ENCODE measurements around the gene MAP3K7CL. TPM values are rescaled to one million over a fixed set of nuclear protein-coding genes. Genes with fewer than 3 reads are reported as not detected.

The MAP3K7CL gene
- polyA plus RNA-seq, 2 donors = 2.1 to 4.0 TPM

GRCh38 chr21:29185633-29186032 is 55.2 kb downstream of the MAP3K7CL start:
- Histone ChIP-seq H3K27ac (ENCODE audit: low read depth in 2 of 2, low read length in 1 of 2) (no peak overlapping the region), H3K36me3 (ENCODE audit: control insufficient read depth in 2 of 2, insufficient read depth in 2 of 2, low read length in 1 of 2) (no peaks in the 10 kb centered on the region), H3K9me3 (ENCODE audit: control insufficient read depth in 2 of 2, insufficient read depth in 1 of 2, low read depth in 1 of 2, low read length in 1 of 2) (peaks cover 0 to 3% of the 10 kb centered on the region in 2 donors), H3K4me3 (ENCODE audit: low read depth in 1 of 2, low read length in 2 of 2) (no peak overlapping the region), H3K27me3 (ENCODE audit: control insufficient read depth in 1 of 2, insufficient read depth in 2 of 2, low read length in 2 of 2) (no peaks in the 10 kb centered on the region), H3K4me1 (ENCODE audit: control insufficient read depth in 2 of 2, insufficient read depth in 2 of 2, low read length in 1 of 2) (peaks cover 2 to 7% of the 10 kb centered on the region in 2 donors)
- 97 to 98% methylated on average over 4 of the region's 4 CpGs for WGBS, 2 donors

- Histone ChIP-seq H3K27ac (ENCODE audit: low read depth in 2 of 2, low read length in 1 of 2) (no peak overlapping the region), H3K36me3 (ENCODE audit: control insufficient read depth in 2 of 2, insufficient read depth in 2 of 2, low read length in 1 of 2) (no peaks in the 10 kb centered on the region), H3K4me1 (ENCODE audit: control insufficient read depth in 2 of 2, insufficient read depth in 2 of 2, low read length in 1 of 2) (peaks cover 2 to 7% of the 10 kb centered on the region in 2 donors), H3K9me3 (ENCODE audit: control insufficient read depth in 2 of 2, insufficient read depth in 1 of 2, low read depth in 1 of 2, low read length in 1 of 2) (peaks cover 0 to 3% of the 10 kb centered on the region in 2 donors), H3K4me3 (ENCODE audit: low read depth in 1 of 2, low read length in 2 of 2) (no peak overlapping the region), H3K27me3 (ENCODE audit: control insufficient read depth in 1 of 2, insufficient read depth in 2 of 2, low read length in 2 of 2) (no peaks in the 10 kb centered on the region)
These were observed 55.8 kb downstream of the MAP3K7CL start for GRCh38 chr21:29186246-29186645.

DNA sequence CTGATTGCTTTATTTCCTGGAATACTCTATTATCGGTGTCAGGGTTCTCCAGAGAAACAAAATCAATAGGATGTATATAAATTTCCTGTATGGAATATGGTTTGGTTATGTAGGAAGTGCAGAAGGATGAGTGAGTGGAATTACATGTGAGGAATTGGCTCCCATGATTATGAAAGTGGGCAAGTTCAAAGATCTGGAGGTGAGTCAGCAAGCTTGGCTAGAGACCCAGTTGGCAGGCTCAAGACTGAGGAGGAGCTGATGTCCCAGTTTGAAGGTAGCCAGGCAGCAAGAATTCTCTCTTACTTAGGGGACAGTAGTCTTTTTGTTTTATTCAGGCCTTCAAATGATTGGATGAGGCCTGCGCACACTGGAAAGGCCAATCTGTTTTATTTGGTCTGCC is 57.5 kb downstream of the MAP3K7CL start:
- Histone ChIP-seq H3K27ac (ENCODE audit: low read depth in 2 of 2, low read length in 1 of 2) (no peak overlapping the region), H3K27me3 (ENCODE audit: control insufficient read depth in 1 of 2, insufficient read depth in 2 of 2, low read length in 2 of 2) (no peaks in the 10 kb centered on the region), H3K4me1 (ENCODE audit: control insufficient read depth in 2 of 2, insufficient read depth in 2 of 2, low read length in 1 of 2) (peaks cover 2 to 7% of the 10 kb centered on the region in 2 donors), H3K36me3 (ENCODE audit: control insufficient read depth in 2 of 2, insufficient read depth in 2 of 2, low read length in 1 of 2) (no peaks in the 10 kb centered on the region), H3K4me3 (ENCODE audit: low read depth in 1 of 2, low read length in 2 of 2) (no peak overlapping the region), H3K9me3 (ENCODE audit: control insufficient read depth in 2 of 2, insufficient read depth in 1 of 2, low read depth in 1 of 2, low read length in 1 of 2) (peaks cover 0 to 3% of the 10 kb centered on the region in 2 donors)
- WGBS, 2 donors = 56 to 65% methylated on average over 2 of the region's 2 CpGs

DNA sequence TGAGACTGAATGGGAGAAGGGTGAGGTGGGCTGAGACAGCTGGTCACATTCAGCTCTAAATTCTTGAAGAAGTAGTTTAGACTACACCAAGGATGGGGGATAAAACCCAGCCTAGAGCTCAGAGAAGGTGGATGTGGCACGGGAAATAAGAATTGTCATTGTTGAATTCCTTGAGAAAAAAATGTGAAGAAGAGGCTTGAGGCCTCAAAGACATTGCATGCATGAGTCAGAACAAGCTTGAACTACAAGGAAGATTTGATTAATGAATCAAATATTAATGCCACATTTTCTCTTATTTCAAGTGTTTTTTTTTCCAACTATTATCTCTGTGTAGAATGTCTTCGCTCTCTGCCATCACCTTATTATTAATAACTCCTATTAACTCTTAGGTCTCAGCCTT is 58.9 kb downstream of the MAP3K7CL start:
- Histone ChIP-seq H3K27me3 (ENCODE audit: control insufficient read depth in 1 of 2, insufficient read depth in 2 of 2, low read length in 2 of 2) (no peaks in the 10 kb centered on the region), H3K36me3 (ENCODE audit: control insufficient read depth in 2 of 2, insufficient read depth in 2 of 2, low read length in 1 of 2) (no peaks in the 10 kb centered on the region), H3K27ac (ENCODE audit: low read depth in 2 of 2, low read length in 1 of 2) (peak overlapping the region in 1 of 2 donors; percentile 59), H3K9me3 (ENCODE audit: control insufficient read depth in 2 of 2, insufficient read depth in 1 of 2, low read depth in 1 of 2, low read length in 1 of 2) (no peaks in the 10 kb centered on the region), H3K4me1 (ENCODE audit: control insufficient read depth in 2 of 2, insufficient read depth in 2 of 2, low read length in 1 of 2) (peaks cover 0 to 2% of the 10 kb centered on the region in 2 donors), H3K4me3 (ENCODE audit: low read depth in 1 of 2, low read length in 2 of 2) (no peak overlapping the region)
- WGBS, 2 donors = 75 to 76% methylated on average over 2 of the region's 2 CpGs

- Histone ChIP-seq H3K27me3 (ENCODE audit: control insufficient read depth in 1 of 2, insufficient read depth in 2 of 2, low read length in 2 of 2) (no peaks in the 10 kb centered on the region), H3K4me1 (ENCODE audit: control insufficient read depth in 2 of 2, insufficient read depth in 2 of 2, low read length in 1 of 2) (peaks cover 0 to 2% of the 10 kb centered on the region in 2 donors), H3K36me3 (ENCODE audit: control insufficient read depth in 2 of 2, insufficient read depth in 2 of 2, low read length in 1 of 2) (no peaks in the 10 kb centered on the region), H3K4me3 (ENCODE audit: low read depth in 1 of 2, low read length in 2 of 2) (no peak overlapping the region), H3K9me3 (ENCODE audit: control insufficient read depth in 2 of 2, insufficient read depth in 1 of 2, low read depth in 1 of 2, low read length in 1 of 2) (no peaks in the 10 kb centered on the region), H3K27ac (ENCODE audit: low read depth in 2 of 2, low read length in 1 of 2) (peak overlapping the region; percentile 25 to 41)
- WGBS, 2 donors = 60 to 70% methylated on average over 2 of the region's 2 CpGs
These were observed 60.5 kb downstream of the MAP3K7CL start for GRCh38 chr21:29190923-29191331.

DNA sequence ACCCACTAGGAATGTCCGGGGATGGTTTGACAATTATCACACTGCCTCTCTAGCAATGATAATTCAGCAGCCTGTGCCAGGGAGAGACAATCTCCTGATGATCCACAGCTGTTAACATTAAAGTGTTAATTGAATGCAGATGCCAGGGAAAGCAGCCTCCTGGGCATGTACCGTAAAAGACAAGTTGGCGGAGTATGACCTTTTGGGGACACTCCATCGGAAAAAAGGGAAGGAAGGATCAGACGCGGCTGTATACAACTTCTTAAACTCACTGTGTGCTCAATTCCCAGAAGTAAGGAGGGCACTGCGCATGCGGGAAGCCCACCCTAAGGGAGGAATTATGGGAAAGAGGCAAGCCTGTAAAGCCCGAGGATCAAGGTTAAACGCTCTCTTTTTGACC is 62.6 kb downstream of the MAP3K7CL start:
- Histone ChIP-seq H3K4me1 (ENCODE audit: control insufficient read depth in 2 of 2, insufficient read depth in 2 of 2, low read length in 1 of 2) (peaks cover 0 to under 1% of the 10 kb centered on the region in 2 donors), H3K9me3 (ENCODE audit: control insufficient read depth in 2 of 2, insufficient read depth in 1 of 2, low read depth in 1 of 2, low read length in 1 of 2) (no peaks in the 10 kb centered on the region), H3K27me3 (ENCODE audit: control insufficient read depth in 1 of 2, insufficient read depth in 2 of 2, low read length in 2 of 2) (no peaks in the 10 kb centered on the region), H3K36me3 (ENCODE audit: control insufficient read depth in 2 of 2, insufficient read depth in 2 of 2, low read length in 1 of 2) (no peaks in the 10 kb centered on the region), H3K4me3 (ENCODE audit: low read depth in 1 of 2, low read length in 2 of 2) (no peak overlapping the region), H3K27ac (ENCODE audit: low read depth in 2 of 2, low read length in 1 of 2) (no peak overlapping the region)
- 62 to 69% methylated on average over 10 of the region's 10 CpGs for WGBS, 2 donors

DNA sequence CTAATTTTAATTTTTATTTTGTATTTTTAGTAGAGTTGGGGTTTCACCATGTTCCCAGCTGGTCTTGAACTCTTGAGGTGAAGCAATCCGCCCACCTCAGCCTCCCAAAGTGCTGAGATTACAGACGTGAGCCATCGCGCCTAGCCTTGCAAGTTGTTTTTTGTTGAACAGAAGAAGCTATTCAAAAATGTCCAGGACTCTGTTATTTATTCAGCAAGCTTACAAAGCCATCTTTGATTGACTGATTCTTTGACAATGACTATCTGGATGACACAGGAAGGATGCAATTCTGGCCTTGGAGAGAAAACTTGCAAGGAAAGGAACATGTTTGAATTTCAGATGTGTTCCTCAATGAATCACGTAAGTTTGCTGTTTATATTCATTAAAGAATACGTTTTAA is 63.5 kb downstream of the MAP3K7CL start:
- Histone ChIP-seq H3K36me3 (ENCODE audit: control insufficient read depth in 2 of 2, insufficient read depth in 2 of 2, low read length in 1 of 2) (no peaks in the 10 kb centered on the region), H3K9me3 (ENCODE audit: control insufficient read depth in 2 of 2, insufficient read depth in 1 of 2, low read depth in 1 of 2, low read length in 1 of 2) (no peaks in the 10 kb centered on the region), H3K27me3 (ENCODE audit: control insufficient read depth in 1 of 2, insufficient read depth in 2 of 2, low read length in 2 of 2) (no peaks in the 10 kb centered on the region), H3K4me1 (ENCODE audit: control insufficient read depth in 2 of 2, insufficient read depth in 2 of 2, low read length in 1 of 2) (no peaks in the 10 kb centered on the region), H3K4me3 (ENCODE audit: low read depth in 1 of 2, low read length in 2 of 2) (no peak overlapping the region), H3K27ac (ENCODE audit: low read depth in 2 of 2, low read length in 1 of 2) (no peak overlapping the region)
- 76 to 83% methylated on average over 6 of the region's 6 CpGs for WGBS, 2 donors

- Histone ChIP-seq H3K4me3 (ENCODE audit: low read depth in 1 of 2, low read length in 2 of 2) (no peak overlapping the region), H3K4me1 (ENCODE audit: control insufficient read depth in 2 of 2, insufficient read depth in 2 of 2, low read length in 1 of 2) (no peaks in the 10 kb centered on the region), H3K9me3 (ENCODE audit: control insufficient read depth in 2 of 2, insufficient read depth in 1 of 2, low read depth in 1 of 2, low read length in 1 of 2) (no peaks in the 10 kb centered on the region), H3K27me3 (ENCODE audit: control insufficient read depth in 1 of 2, insufficient read depth in 2 of 2, low read length in 2 of 2) (no peaks in the 10 kb centered on the region), H3K27ac (ENCODE audit: low read depth in 2 of 2, low read length in 1 of 2) (no peak overlapping the region), H3K36me3 (ENCODE audit: control insufficient read depth in 2 of 2, insufficient read depth in 2 of 2, low read length in 1 of 2) (no peaks in the 10 kb centered on the region)
- 72 to 93% methylated on average over 3 of the region's 3 CpGs for WGBS, 2 donors
These were observed 63.9 kb downstream of the MAP3K7CL start for GRCh38 chr21:29194342-29194741.

DNA sequence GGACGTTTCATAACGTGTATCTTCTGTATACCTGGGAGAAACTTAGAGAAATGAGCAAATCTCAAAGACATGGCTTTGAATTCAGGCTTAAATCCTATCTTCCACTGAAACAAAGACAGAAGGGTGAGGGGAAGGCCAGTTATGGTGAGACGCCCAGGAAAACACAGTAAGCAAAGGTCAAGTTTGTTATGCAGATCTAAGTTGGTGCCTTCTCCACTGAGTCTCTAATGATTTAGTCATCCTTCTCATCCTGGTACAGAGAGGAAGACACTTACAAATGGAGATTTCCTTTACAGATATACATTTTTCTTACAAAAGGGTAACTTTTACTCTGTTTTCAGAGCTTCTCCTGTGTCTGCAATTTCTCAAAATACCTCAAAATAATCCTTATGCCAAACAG is 64.4 kb downstream of the MAP3K7CL start:
- Histone ChIP-seq H3K27ac (ENCODE audit: low read depth in 2 of 2, low read length in 1 of 2) (no peak overlapping the region), H3K4me3 (ENCODE audit: low read depth in 1 of 2, low read length in 2 of 2) (no peak overlapping the region), H3K27me3 (ENCODE audit: control insufficient read depth in 1 of 2, insufficient read depth in 2 of 2, low read length in 2 of 2) (no peaks in the 10 kb centered on the region), H3K4me1 (ENCODE audit: control insufficient read depth in 2 of 2, insufficient read depth in 2 of 2, low read length in 1 of 2) (no peaks in the 10 kb centered on the region), H3K36me3 (ENCODE audit: control insufficient read depth in 2 of 2, insufficient read depth in 2 of 2, low read length in 1 of 2) (no peaks in the 10 kb centered on the region), H3K9me3 (ENCODE audit: control insufficient read depth in 2 of 2, insufficient read depth in 1 of 2, low read depth in 1 of 2, low read length in 1 of 2) (no peaks in the 10 kb centered on the region)
- 68 to 79% methylated on average over 3 of the region's 3 CpGs for WGBS, 2 donors

DNA sequence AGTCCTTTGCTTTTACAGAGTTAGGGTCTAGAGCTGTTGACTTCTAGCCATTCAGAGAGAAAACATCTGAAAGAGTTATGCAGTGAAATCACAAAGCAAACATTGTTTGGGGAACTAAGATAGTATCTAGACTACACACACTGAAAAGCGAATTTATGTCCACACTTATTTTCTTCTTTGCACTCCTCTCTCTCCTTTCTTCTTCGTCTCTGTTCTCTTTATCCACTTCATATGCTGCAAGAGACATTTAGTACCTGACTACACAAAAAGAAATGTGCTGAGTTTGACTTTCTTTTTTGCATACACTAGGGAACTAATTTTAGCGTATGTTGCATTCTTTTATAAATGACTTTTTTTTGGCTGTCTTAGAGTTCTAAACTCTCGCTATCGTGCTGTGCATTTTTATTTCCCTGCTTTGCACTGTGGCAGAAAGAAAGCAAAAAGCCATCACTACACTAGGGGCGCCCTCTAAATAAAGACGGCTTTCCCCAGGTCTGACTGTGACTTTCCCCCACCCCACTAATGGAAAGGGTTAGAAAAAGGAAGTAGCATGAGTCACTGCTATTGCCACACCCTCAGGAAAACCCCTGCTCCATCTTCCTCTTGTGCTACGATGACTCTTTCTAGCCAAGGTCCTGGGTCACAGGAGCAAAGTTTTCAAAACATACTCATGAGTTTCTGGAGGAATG is 65.7 kb downstream of the MAP3K7CL start:
- H3K27ac ChIP-seq (ENCODE audit: low read depth in 2 of 2, low read length in 1 of 2) = peak overlapping the region in 1 of 2 donors; percentile 31
- no peaks in the 10 kb centered on the region for H3K27me3 ChIP-seq (ENCODE audit: control insufficient read depth in 1 of 2, insufficient read depth in 2 of 2, low read length in 2 of 2)
- WGBS, 2 donors = 9 to 10% methylated on average over 8 of the region's 8 CpGs
- H3K4me3 ChIP-seq (ENCODE audit: low read depth in 1 of 2, low read length in 2 of 2) = peak overlapping the region in 1 of 2 donors; percentile 22
- H3K9me3 ChIP-seq (ENCODE audit: control insufficient read depth in 2 of 2, insufficient read depth in 1 of 2, low read depth in 1 of 2, low read length in 1 of 2) = no peaks in the 10 kb centered on the region
- H3K4me1 ChIP-seq (ENCODE audit: control insufficient read depth in 2 of 2, insufficient read depth in 2 of 2, low read length in 1 of 2) = no peaks in the 10 kb centered on the region
- no peaks in the 10 kb centered on the region for H3K36me3 ChIP-seq (ENCODE audit: control insufficient read depth in 2 of 2, insufficient read depth in 2 of 2, low read length in 1 of 2)
